Keratinocyte (primary cell): ENCODE data around the gene AUNIP. TPM values are rescaled to one million over a fixed set of nuclear protein-coding genes. Genes with fewer than 3 reads are reported as not detected.
A peak's percentile ranks its signal among the peaks of the same experiment; 100 is the strongest.

Source experiments
- DNase-seq: peaks from one replicate; pipeline ENCODE4 v3.0.0-alpha.2; 2011; ENCODE audit warnings: low read depth, missing footprints, low spot score
- FAIRE-seq: peaks from 2 replicates; lab custom pipeline; 2011; peaks lifted over from hg19 to GRCh38; lab: Jason Lieb, UNC
- H2AFZ ChIP-seq: 2 replicates; pipeline ENCODE4 v1.6.0; 2012; ENCODE audit warnings: low read length, control low read depth, inconsistent platforms; ENCODE audit not compliant: control insufficient read depth
- H3K27ac ChIP-seq: 2 replicates; pipeline ENCODE4 v1.5.1; 2011; ENCODE audit warnings: low read length; ENCODE audit not compliant: control insufficient read depth, insufficient read depth
- H3K27me3 ChIP-seq: 3 replicates; pipeline ENCODE4 v1.6.0; 2011; ENCODE audit warnings: low read length; ENCODE audit not compliant: control insufficient read depth, insufficient read depth; ENCODE audit errors: extremely low read depth
- H3K36me3 ChIP-seq, 2 experiments: 2 replicates in 1 of 2; 3 replicates in 1 of 2; pipeline ENCODE4 v1.5.1; 2011; ENCODE audit warnings: low read length in 2 of 2, mild to moderate bottlenecking in 1 of 2; ENCODE audit not compliant: control insufficient read depth in 2 of 2, insufficient read depth in 2 of 2; ENCODE audit errors: extremely low read depth in 1 of 2
- H3K4me1 ChIP-seq: 3 replicates; pipeline ENCODE4 v1.5.1; 2011; ENCODE audit warnings: low read length; ENCODE audit not compliant: control insufficient read depth, insufficient read depth; ENCODE audit errors: extremely low read depth
- H3K4me2 ChIP-seq: 3 replicates; pipeline ENCODE4 v1.6.0; 2011; ENCODE audit warnings: low read depth, low read length; ENCODE audit not compliant: control insufficient read depth, insufficient read depth; ENCODE audit errors: extremely low read depth
- H3K4me3 ChIP-seq, 3 experiments: fragments of 200-600 bp in 1 of 3; sonication (generic) in 1 of 3; 2 replicates in 2 of 3; 3 replicates in 1 of 3; pipeline ENCODE4 v1.5.1; 2011 to 2016; ENCODE audit warnings: low read length in 3 of 3, mild to moderate bottlenecking in 3 of 3, control low read depth in 2 of 3, inconsistent platforms in 1 of 3, low read depth in 1 of 3, mixed read lengths in 1 of 3, mixed run types in 1 of 3, moderate library complexity in 1 of 3; ENCODE audit not compliant: control insufficient read depth in 2 of 3, insufficient read depth in 2 of 3; ENCODE audit errors: extremely low read depth in 1 of 3
- H3K79me2 ChIP-seq: 2 replicates; pipeline ENCODE4 v1.6.0; 2012; ENCODE audit warnings: low read length; ENCODE audit not compliant: control insufficient read depth, insufficient read depth
- H3K9ac ChIP-seq: 3 replicates; pipeline ENCODE4 v1.6.0; 2011; ENCODE audit warnings: low read length; ENCODE audit not compliant: control insufficient read depth, insufficient read depth; ENCODE audit errors: extremely low read depth
- H3K9me1 ChIP-seq: 3 replicates; pipeline ENCODE4 v1.6.0; 2011; ENCODE audit warnings: low read length; ENCODE audit not compliant: control insufficient read depth, insufficient read depth; ENCODE audit errors: extremely low read depth
- H3K9me3 ChIP-seq: 2 replicates; pipeline ENCODE4 v1.5.1; 2012; ENCODE audit warnings: low read depth, low read length; ENCODE audit not compliant: control insufficient read depth
- H4K20me1 ChIP-seq: 3 replicates; pipeline ENCODE4 v1.6.0; 2011; ENCODE audit warnings: low read length; ENCODE audit not compliant: control insufficient read depth, insufficient read depth; ENCODE audit errors: extremely low read depth
- EZH2 ChIP-seq: IDR thresholded peaks from one replicate; pipeline ENCODE4 v1.6.1; 2012; ENCODE audit warnings: inconsistent platforms, mild to moderate bottlenecking, low read length, moderate library complexity
- dilution Hi-C: fragments of 300-500 bp; cut with MboI; formaldehyde crosslinking; loops from one replicate; pipeline ENCODE4 v1.7.0; 2020; ENCODE audit warnings: low sequenced_read_pairs; ENCODE audit not compliant: extremely low pct_ligation_motif_present
- polyA minus RNA-seq, 3 experiments: library from RNA; depleted of rRNA, polyadenylated mRNA; stranded (reverse); fragments of >200 nt; gene quantifications; 1 replicate in 1 of 3; 2 replicates in 1 of 3; 3 replicates in 1 of 3; pipeline ENCODE4 v1.2.3, GENCODE V29; 2011
- polyA plus RNA-seq, 5 experiments: library from polyadenylated mRNA; depleted of rRNA in 3 of 5; stranded (reverse) in 3 of 5; stranded (forward) in 1 of 5; unstranded in 1 of 5; fragments of >200 nt; gene quantifications; 1 replicate in 1 of 5; 2 replicates in 3 of 5; 3 replicates in 1 of 5; pipeline versions ENCODE4 v1.2.1 to v1.2.3, GENCODE V29; 2011 to 2012; ENCODE audit warnings: missing spikeins in 2 of 5, low read depth in 1 of 5, low replicate concordance in 1 of 5
- TF ChIP-seq, protein P1 (sequence below), 3 experiments: IDR thresholded peaks in 1 of 3; conservative IDR thresholded peaks in 1 of 3; optimal IDR thresholded peaks in 1 of 3; 2 replicates in 2 of 3; 3 replicates in 1 of 3; pipeline versions ENCODE3 to v1.5.1; 2011; ENCODE audit warnings: low read length in 3 of 3, mild to moderate bottlenecking in 3 of 3, moderate library complexity in 2 of 3, control low read depth in 1 of 3, inconsistent platforms in 1 of 3; ENCODE audit not compliant: insufficient read depth in 2 of 3; ENCODE audit errors: extremely low read depth in 1 of 3

AUNIP gene, protein sequence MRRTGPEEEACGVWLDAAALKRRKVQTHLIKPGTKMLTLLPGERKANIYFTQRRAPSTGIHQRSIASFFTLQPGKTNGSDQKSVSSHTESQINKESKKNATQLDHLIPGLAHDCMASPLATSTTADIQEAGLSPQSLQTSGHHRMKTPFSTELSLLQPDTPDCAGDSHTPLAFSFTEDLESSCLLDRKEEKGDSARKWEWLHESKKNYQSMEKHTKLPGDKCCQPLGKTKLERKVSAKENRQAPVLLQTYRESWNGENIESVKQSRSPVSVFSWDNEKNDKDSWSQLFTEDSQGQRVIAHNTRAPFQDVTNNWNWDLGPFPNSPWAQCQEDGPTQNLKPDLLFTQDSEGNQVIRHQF
- 6.2 to 9.3 TPM (median 8.0 TPM) in 3 replicates for polyA plus RNA-seq
- 0.32 TPM for polyA plus RNA-seq (2011; ENCODE audit: low read depth)
- polyA plus RNA-seq (2011; cell fraction: cytosol; rRNA removed) = 4.4 and 8.9 TPM in 2 replicates
- polyA plus RNA-seq (2011; cell fraction: nucleus; rRNA removed) = 5.5 and 6.3 TPM in 2 replicates
- polyA plus RNA-seq (2012; ENCODE audit: low replicate concordance) = 1.4 and 5.6 TPM in 2 replicates
- 3.1 to 9.8 TPM (median 5.5 TPM) in 3 replicates for polyA minus RNA-seq
- polyA minus RNA-seq (2011; cell fraction: cytosol; rRNA and poly(A)+ RNA removed) = 4.2 TPM
- 2.6 and 3.2 TPM in 2 replicates for polyA minus RNA-seq (2011; cell fraction: nucleus; rRNA and poly(A)+ RNA removed)

DNA sequence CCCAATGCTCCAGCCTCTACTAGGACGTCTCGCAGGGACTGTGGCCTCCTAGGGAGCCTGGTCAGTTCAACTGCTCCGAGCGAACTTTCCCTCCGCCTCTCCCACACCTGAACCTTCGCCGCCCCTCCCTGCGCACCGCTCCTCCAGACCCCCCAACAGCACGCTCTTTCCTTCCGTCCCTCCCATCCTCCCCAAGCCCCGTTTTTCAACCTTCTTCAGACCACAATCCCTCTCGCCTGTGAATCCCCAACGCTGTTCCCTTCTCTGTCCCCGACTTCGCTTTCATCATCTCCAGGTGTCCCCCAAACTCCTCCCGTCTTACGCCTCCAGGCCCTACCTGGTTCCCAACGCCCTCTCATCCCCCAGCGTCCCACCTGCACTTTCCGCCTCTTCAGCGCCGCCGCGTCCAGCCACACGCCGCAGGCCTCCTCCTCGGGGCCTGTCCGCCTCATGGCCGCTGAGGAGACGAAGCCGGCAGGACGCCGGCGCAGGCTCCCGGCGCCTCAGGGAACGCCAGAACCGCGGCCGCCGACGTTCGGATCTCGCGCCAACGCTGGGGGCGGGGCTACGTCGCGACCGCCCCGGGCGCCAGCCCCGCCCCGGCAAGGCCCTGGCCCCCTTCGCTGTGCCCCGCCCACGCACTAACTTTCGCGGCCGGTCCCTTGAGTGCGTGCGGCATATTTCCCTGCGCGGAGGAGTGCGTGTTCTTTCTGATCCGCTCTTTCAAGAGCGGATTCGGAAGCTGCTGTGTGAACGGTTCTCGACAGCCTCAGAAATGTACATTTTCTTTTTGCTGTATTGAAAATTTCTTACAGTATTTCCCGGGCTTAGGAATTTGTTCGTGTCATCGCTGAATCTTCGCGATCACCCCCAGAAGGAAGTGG lies at the start of gene AUNIP:
AUNIP (minus strand) TSS at position 552 of the 884 bp plus-strand sequence; CDS start at position 452, 100 bp downstream.
- H3K9ac ChIP-seq = peak within 1 kb of the TSS; percentile 97
- no peaks in the 10 kb centered on the region for H3K27me3 ChIP-seq
- H3K4me3 ChIP-seq = peak within 1 kb of the TSS; percentile 68 to 95 (median 88)
- no peak for FAIRE-seq
- H3K9me3 ChIP-seq = no peaks in the 10 kb centered on the region
- dilution Hi-C loops = no loop called here
- peaks cover 13% of the 10 kb centered on the region for H3K4me1 ChIP-seq
- peak within 1 kb of the TSS; percentile 86 for H3K27ac ChIP-seq
- DNase-seq = no peak
- peak within 1 kb of the TSS; percentile 97 for H3K4me2 ChIP-seq
- H3K79me2 ChIP-seq = peaks cover 40% of the 10 kb centered on the region
- H3K36me3 ChIP-seq = peaks cover 9 to 14% of the 10 kb centered on the region in 2 experiments
- TF ChIP-seq, protein P1, sequence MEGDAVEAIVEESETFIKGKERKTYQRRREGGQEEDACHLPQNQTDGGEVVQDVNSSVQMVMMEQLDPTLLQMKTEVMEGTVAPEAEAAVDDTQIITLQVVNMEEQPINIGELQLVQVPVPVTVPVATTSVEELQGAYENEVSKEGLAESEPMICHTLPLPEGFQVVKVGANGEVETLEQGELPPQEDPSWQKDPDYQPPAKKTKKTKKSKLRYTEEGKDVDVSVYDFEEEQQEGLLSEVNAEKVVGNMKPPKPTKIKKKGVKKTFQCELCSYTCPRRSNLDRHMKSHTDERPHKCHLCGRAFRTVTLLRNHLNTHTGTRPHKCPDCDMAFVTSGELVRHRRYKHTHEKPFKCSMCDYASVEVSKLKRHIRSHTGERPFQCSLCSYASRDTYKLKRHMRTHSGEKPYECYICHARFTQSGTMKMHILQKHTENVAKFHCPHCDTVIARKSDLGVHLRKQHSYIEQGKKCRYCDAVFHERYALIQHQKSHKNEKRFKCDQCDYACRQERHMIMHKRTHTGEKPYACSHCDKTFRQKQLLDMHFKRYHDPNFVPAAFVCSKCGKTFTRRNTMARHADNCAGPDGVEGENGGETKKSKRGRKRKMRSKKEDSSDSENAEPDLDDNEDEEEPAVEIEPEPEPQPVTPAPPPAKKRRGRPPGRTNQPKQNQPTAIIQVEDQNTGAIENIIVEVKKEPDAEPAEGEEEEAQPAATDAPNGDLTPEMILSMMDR (optimal IDR thresholded peaks at IDR 0.05 in 1 of 3, IDR thresholded peaks at IDR 0.05 in 1 of 3, conservative IDR thresholded peaks at IDR 0.05 in 1 of 3; ENCODE audit: extremely low read depth in 1 of 3, insufficient read depth in 2 of 3, low read length in 3 of 3) = no peak
- no peak for TF ChIP-seq EZH2
- no peaks in the 10 kb centered on the region for H3K9me1 ChIP-seq
- H4K20me1 ChIP-seq = no peaks in the 10 kb centered on the region
- H2AFZ ChIP-seq = peak within 1 kb of the TSS; percentile 98

DNA sequence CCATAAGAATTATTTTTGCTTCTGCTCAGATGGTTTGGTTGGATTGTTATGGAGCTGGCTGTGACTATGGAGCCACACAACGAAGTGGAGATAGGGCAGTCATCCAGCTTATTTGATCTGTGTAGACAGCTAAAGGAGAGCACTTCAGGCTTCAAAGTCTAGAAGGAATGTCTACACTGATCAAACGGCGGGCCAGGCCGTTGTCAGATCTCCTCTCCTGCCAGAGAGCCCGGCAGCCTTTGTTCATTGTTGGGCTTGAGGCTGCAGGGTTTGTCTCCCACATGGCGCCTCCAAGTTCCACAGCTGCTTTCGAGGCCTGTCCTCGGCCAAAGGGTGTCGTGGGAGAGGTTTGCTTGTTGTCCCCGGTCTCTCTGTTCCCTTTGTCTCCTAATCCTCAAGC lies 49.8 kb upstream of the AUNIP start:
- Histone ChIP-seq H4K20me1 (no peaks in the 10 kb centered on the region), H3K9me3 (no peaks in the 10 kb centered on the region), H3K9me1 (peaks cover 2% of the 10 kb centered on the region), H3K4me2 (no peak overlapping the region), H3K27me3 (no peaks in the 10 kb centered on the region), H3K9ac (no peak overlapping the region), H2AFZ (no peak overlapping the region), H3K4me3 (no peak overlapping the region), H3K79me2 (peaks cover 12% of the 10 kb centered on the region), H3K36me3 (no peaks in the 10 kb centered on the region), H3K27ac (no peak overlapping the region), H3K4me1 (peaks cover 21% of the 10 kb centered on the region)
- DNase-seq = no peak
- TF ChIP-seq, protein P1 (optimal IDR thresholded peaks at IDR 0.05 in 1 of 3, IDR thresholded peaks at IDR 0.05 in 1 of 3, conservative IDR thresholded peaks at IDR 0.05 in 1 of 3; ENCODE audit: extremely low read depth in 1 of 3, insufficient read depth in 2 of 3, low read length in 3 of 3) = no peak
- TF ChIP-seq EZH2 = no peak
- FAIRE-seq = no peak
- dilution Hi-C loops = no loop called here
